Ishikawa (cell line): ENCODE results near the gene SMAD7.

Source experiments
- CEBPB ChIP-seq: IDR thresholded peaks from 2 replicates; pipeline ENCODE4 v1.6.1; 2012
- CREB1 ChIP-seq: IDR thresholded peaks from 2 replicates; pipeline ENCODE4 v1.6.1; 2012; ENCODE audit warnings: low read depth
- EGR1 ChIP-seq: IDR thresholded peaks from 2 replicates; pipeline ENCODE4 v1.6.1; 2012
- EP300 ChIP-seq: IDR thresholded peaks from 2 replicates; pipeline ENCODE4 v1.6.1; 2012; ENCODE audit warnings: borderline replicate concordance
- FOXM1 ChIP-seq: IDR thresholded peaks from 2 replicates; pipeline ENCODE4 v1.6.1; 2012; ENCODE audit warnings: low read depth, borderline replicate concordance
- NFIC ChIP-seq: IDR thresholded peaks from 2 replicates; pipeline ENCODE4 v1.6.1; 2012
- RAD21 ChIP-seq: IDR thresholded peaks from 2 replicates; pipeline ENCODE4 v1.6.1; 2012; ENCODE audit warnings: low read depth
- TAF1 ChIP-seq: IDR thresholded peaks from 2 replicates; pipeline ENCODE4 v1.6.1; 2012; ENCODE audit warnings: low read depth, mild to moderate bottlenecking
- TCF12 ChIP-seq: IDR thresholded peaks from 2 replicates; pipeline ENCODE4 v1.6.1; 2012; ENCODE audit warnings: low read depth
- TEAD4 ChIP-seq: IDR thresholded peaks from 2 replicates; pipeline ENCODE4 v1.6.1; 2012
- YY1 ChIP-seq: IDR thresholded peaks from 2 replicates; pipeline ENCODE4 v1.6.1; 2012; ENCODE audit warnings: low read depth
- ZBTB7A ChIP-seq: IDR thresholded peaks from 2 replicates; pipeline ENCODE4 v1.6.1; 2012; ENCODE audit warnings: low read depth
- TF ChIP-seq, protein P1 (sequence below): IDR thresholded peaks from 2 replicates; pipeline ENCODE4 v1.6.1; 2012; ENCODE audit warnings: low read depth, mild to moderate bottlenecking
- TF ChIP-seq, protein P2 (sequence below): IDR thresholded peaks from 2 replicates; pipeline ENCODE4 v1.6.1; 2012
- TF ChIP-seq, protein P3 (sequence below): IDR thresholded peaks from 2 replicates; pipeline ENCODE4 v1.6.1; 2012

Gene SMAD7

DNA sequence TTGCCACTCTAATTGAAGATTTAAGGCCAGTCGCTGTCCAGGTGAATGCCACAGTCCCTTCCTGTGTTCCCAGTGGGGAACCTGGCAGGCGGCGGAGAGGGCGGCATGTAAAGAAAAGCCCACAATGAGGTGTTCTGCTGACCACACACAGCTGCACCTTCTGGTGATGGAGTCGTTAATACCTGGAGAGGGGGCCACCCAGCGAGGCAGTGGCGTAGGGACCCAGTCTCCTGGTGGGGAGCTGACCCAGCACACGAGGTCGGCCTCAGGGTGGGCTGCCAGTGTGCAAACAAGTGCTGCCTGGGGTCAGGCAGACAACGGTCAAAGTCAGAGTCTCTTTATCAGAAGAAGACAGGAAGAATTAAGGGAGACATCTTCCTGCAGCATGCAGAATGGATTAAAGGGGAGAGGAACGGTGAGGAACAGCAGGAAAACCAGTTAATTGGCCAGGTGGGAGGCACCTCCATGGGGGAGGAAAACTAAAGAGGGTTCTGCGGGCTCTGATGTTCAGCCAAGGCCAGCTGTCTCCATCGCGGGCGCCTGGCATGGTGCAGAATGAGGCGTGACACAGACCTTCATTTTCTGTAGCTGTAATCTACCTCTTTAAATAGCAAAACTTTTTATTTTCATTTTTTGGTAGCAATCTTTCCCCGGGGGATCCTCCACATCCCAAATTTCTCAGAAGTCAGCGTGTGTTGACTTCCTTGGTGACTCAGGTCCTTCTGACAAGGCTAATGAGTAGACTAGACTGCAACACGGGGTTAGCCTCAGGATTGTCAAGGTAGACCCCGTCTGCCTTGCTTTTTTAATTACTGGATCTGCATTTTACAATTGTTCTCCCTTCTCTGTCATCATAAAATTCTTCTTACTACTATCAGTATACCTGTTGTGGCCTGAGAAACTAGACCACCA, 78.3 kb downstream of the SMAD7 start:
- TF ChIP-seq EP300 (peak; percentile 46), CREB1 (no peak), EGR1 (no peak), TAF1 (no peak), RAD21 (no peak), FOXM1 (no peak), TEAD4 (no peak), CEBPB (no peak), YY1 (0 out of 2 replicates have a peak, but pooled peaks have one; percentile 10), ZBTB7A (peak; percentile 72; the same call in 1 of the 2 replicates), NFIC (peak; percentile 50; the same call in 1 of the 2 replicates), TCF12 (peak; percentile 80; the same call in 1 of the 2 replicates)
- TF ChIP-seq, protein P1, sequence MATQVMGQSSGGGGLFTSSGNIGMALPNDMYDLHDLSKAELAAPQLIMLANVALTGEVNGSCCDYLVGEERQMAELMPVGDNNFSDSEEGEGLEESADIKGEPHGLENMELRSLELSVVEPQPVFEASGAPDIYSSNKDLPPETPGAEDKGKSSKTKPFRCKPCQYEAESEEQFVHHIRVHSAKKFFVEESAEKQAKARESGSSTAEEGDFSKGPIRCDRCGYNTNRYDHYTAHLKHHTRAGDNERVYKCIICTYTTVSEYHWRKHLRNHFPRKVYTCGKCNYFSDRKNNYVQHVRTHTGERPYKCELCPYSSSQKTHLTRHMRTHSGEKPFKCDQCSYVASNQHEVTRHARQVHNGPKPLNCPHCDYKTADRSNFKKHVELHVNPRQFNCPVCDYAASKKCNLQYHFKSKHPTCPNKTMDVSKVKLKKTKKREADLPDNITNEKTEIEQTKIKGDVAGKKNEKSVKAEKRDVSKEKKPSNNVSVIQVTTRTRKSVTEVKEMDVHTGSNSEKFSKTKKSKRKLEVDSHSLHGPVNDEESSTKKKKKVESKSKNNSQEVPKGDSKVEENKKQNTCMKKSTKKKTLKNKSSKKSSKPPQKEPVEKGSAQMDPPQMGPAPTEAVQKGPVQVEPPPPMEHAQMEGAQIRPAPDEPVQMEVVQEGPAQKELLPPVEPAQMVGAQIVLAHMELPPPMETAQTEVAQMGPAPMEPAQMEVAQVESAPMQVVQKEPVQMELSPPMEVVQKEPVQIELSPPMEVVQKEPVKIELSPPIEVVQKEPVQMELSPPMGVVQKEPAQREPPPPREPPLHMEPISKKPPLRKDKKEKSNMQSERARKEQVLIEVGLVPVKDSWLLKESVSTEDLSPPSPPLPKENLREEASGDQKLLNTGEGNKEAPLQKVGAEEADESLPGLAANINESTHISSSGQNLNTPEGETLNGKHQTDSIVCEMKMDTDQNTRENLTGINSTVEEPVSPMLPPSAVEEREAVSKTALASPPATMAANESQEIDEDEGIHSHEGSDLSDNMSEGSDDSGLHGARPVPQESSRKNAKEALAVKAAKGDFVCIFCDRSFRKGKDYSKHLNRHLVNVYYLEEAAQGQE = 0 out of 2 replicates have a peak, but pooled peaks have one; percentile 48
- TF ChIP-seq, protein P2, sequence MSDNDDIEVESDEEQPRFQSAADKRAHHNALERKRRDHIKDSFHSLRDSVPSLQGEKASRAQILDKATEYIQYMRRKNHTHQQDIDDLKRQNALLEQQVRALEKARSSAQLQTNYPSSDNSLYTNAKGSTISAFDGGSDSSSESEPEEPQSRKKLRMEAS = no peak; the same call in 1 of the 2 replicates
- TF ChIP-seq, protein P3, sequence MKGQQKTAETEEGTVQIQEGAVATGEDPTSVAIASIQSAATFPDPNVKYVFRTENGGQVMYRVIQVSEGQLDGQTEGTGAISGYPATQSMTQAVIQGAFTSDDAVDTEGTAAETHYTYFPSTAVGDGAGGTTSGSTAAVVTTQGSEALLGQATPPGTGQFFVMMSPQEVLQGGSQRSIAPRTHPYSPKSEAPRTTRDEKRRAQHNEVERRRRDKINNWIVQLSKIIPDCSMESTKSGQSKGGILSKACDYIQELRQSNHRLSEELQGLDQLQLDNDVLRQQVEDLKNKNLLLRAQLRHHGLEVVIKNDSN = no peak

DNA sequence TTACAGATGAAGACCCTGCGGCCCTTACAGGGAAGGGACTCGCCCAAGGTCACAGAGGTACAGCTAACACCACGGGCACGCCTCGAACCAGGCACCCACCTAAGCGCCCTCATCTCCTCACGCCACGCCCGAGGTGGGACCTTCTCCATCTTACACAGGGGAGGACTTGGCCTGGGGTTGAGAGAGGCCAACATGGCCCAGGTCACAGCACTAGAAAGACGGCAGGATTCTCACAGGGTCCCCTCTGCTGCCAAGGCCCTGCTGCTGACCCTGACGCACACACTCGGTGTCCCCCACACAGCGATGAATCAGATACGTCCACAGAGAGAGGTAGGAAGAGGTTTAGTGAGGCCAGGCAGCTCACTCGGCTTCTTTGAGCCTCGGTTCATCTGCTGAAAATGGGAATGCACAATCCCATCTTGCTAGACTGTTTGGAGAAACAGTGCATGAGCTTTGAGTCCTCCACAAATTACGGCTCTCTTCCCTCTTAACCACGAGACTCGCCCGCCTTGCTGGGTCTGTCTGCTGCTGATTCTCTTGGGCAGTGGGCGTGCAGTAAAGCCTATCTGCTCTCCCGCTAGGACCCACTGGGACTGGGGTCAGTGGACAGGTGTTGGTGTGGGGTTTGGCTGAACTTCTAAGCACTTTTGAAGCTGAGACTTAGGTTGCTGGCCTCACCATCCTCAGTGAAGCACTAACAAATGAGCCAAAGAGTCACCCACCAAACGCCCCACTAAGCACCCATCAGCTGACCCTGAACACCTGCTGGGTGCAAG, 79.2 kb downstream of the SMAD7 start:
- TF ChIP-seq EGR1 (no peak), EP300 (no peak), TEAD4 (no peak), RAD21 (no peak), NFIC (no peak), CEBPB (no peak), ZBTB7A (no peak), CREB1 (no peak), TAF1 (no peak), TCF12 (no peak), FOXM1 (no peak), YY1 (no peak)
- TF ChIP-seq, protein P2 = no peak
- TF ChIP-seq, protein P1 = no peak
- TF ChIP-seq, protein P3 = no peak
